Measurements from ENCODE around the gene FAM186B.

Gene FAM186B

GRCh38 chr12:49543221-49543913, 62.1 kb downstream of the FAM186B start:
- no peak for DNase-seq (ENCODE audit: extremely low read depth, low read depth)
- no peak for TF ChIP-seq CTCF (IDR thresholded peaks at IDR 0.05; ENCODE audit: low read depth, low read length)

GRCh38 chr12:49542592-49543160, 62.8 kb downstream of the FAM186B start:
- DNase-seq (ENCODE audit: extremely low read depth, low read depth), result no peak
- TF ChIP-seq CTCF (IDR thresholded peaks at IDR 0.05; ENCODE audit: low read depth, low read length), result no peak

GRCh38 chr12:49541911-49542505, 63.4 kb downstream of the FAM186B start:
- TF ChIP-seq CTCF (IDR thresholded peaks at IDR 0.05; ENCODE audit: low read depth, low read length), result no peak
- DNase-seq (ENCODE audit: extremely low read depth, low read depth), result no peak

- no peak for DNase-seq (ENCODE audit: extremely low read depth, low read depth)
- no peak for TF ChIP-seq CTCF (IDR thresholded peaks at IDR 0.05; ENCODE audit: low read depth, low read length)
These were observed 64.1 kb downstream of the FAM186B start for GRCh38 chr12:49541140-49541861.

GRCh38 chr12:49540229-49541139, 65.0 kb downstream of the FAM186B start:
- no peak for DNase-seq (ENCODE audit: extremely low read depth, low read depth)
- no peak for TF ChIP-seq CTCF (IDR thresholded peaks at IDR 0.05; ENCODE audit: low read depth, low read length)

- TF ChIP-seq CTCF (IDR thresholded peaks at IDR 0.05; ENCODE audit: low read depth, low read length), result no peak
- DNase-seq (ENCODE audit: extremely low read depth, low read depth), result no peak
These were observed 65.8 kb downstream of the FAM186B start for GRCh38 chr12:49539406-49540228.

All from AG09319 (cell line).